Activated T-cell treated with anti-CD3 and anti-CD28 coated beads for 1 hour (primary cell): ENCODE results near the gene ZNF770.

Experiments
- DNase-seq: peaks from one replicate; pipeline ENCODE4 v3.0.0-alpha.2; 2020; ENCODE audit warnings: low read depth

The ZNF770 gene

GRCh38 chr15:34988027-34988902, at the start of gene ZNF770:
TSS of gene ZNF770 (minus strand) at chr15:34988287. CDS start at chr15:34983434, 4,853 bp downstream.
- DNase-seq = peak; percentile 75

GRCh38 chr15:35028235-35028984, 40.3 kb upstream of the ZNF770 start:
- no peak for DNase-seq

- DNase-seq = no peak
Measured at GRCh38 chr15:35023804-35024203, 35.7 kb upstream of the ZNF770 start.

- DNase-seq = no peak
Measured at GRCh38 chr15:35020974-35021373, 32.9 kb upstream of the ZNF770 start.

GRCh38 chr15:35019404-35020327, 31.6 kb upstream of the ZNF770 start:
- no peak for DNase-seq

GRCh38 chr15:35014241-35014640, 26.2 kb upstream of the ZNF770 start:
- DNase-seq = no peak

- no peak for DNase-seq
Measured at GRCh38 chr15:35013370-35013769, 25.3 kb upstream of the ZNF770 start.

- DNase-seq = no peak
Measured at GRCh38 chr15:35007397-35007796, 19.3 kb upstream of the ZNF770 start.

- DNase-seq = no peak
Measured at GRCh38 chr15:35005933-35006332, 17.8 kb upstream of the ZNF770 start.

GRCh38 chr15:35003928-35004327, 15.8 kb upstream of the ZNF770 start:
- no peak for DNase-seq

- no peak for DNase-seq
Measured at GRCh38 chr15:35000511-35000910, 12.4 kb upstream of the ZNF770 start.

- DNase-seq = no peak
Measured at GRCh38 chr15:34999906-35000305, 11.8 kb upstream of the ZNF770 start.

GRCh38 chr15:34994925-34995324, 6.8 kb upstream of the ZNF770 start:
- no peak for DNase-seq

- DNase-seq = no peak
Measured at GRCh38 chr15:34993877-34994276, 5.8 kb upstream of the ZNF770 start.

- DNase-seq = no peak
Measured at GRCh38 chr15:34993412-34993811, 5.3 kb upstream of the ZNF770 start.

- no peak for DNase-seq
Measured at GRCh38 chr15:34987609-34988026, 469 bp downstream of the ZNF770 start.

- no peak for DNase-seq
Measured at GRCh38 chr15:34986771-34987480, 1.2 kb downstream of the ZNF770 start.

- no peak for DNase-seq
Measured at GRCh38 chr15:34986326-34986725, 1.8 kb downstream of the ZNF770 start.

GRCh38 chr15:34984889-34985630, 3.0 kb downstream of the ZNF770 start:
- DNase-seq = no peak

GRCh38 chr15:34976743-34977142, 11.3 kb downstream of the ZNF770 start:
- DNase-seq = no peak

- DNase-seq = no peak
Measured at GRCh38 chr15:34976073-34976472, 12.0 kb downstream of the ZNF770 start.
